CD14-positive monocyte (primary cell): ENCODE results near the gene ANKRD13C. TPM values are rescaled to one million over a fixed set of nuclear protein-coding genes. Genes with fewer than 3 reads are reported as not detected.

Experiments used
- DNase-seq, 3 donors: peaks; one replicate each; pipeline ENCODE4 v3.0.0-alpha.2; 2011 to 2022
- H2AFZ ChIP-seq: 2 replicates; pipeline ENCODE4 v1.6.0; 2012; ENCODE audit warnings: mild to moderate bottlenecking, low read depth, low read length, inconsistent platforms; ENCODE audit not compliant: insufficient read depth, poor library complexity, severe bottlenecking
- H3K27ac ChIP-seq, 2 donors: 1 replicate in 1 of 2; 2 replicates in 1 of 2; pipeline ENCODE4 v1.5.1; 2012 to 2013; ENCODE audit warnings: low read length in 2 of 2, control low read depth in 1 of 2, inconsistent platforms in 1 of 2, low read depth in 1 of 2, mild to moderate bottlenecking in 1 of 2
- H3K27me3 ChIP-seq, 2 donors: one replicate each; pipeline versions ENCODE4 v1.6.0 to v1.6.1; 2011 to 2013; ENCODE audit warnings: low read length in 2 of 2; ENCODE audit not compliant: control insufficient read depth in 2 of 2, insufficient read depth in 2 of 2
- H3K36me3 ChIP-seq, 2 donors: replicated peaks in 1 of 2; 1 replicate in 1 of 2; 2 replicates in 1 of 2; pipeline versions ENCODE4 v1.5.1 to v1.6.1; 2012 to 2013; ENCODE audit warnings: low read length in 2 of 2, control low read depth in 1 of 2, inconsistent platforms in 1 of 2, mild to moderate bottlenecking in 1 of 2; ENCODE audit not compliant: insufficient read depth in 2 of 2, control insufficient read depth in 1 of 2
- H3K4me1 ChIP-seq, 2 donors: 1 replicate in 1 of 2; 2 replicates in 1 of 2; pipeline versions ENCODE4 v1.5.1 to v1.6.1; 2012 to 2013; ENCODE audit warnings: low read length in 2 of 2, control low read depth in 1 of 2, inconsistent platforms in 1 of 2, mild to moderate bottlenecking in 1 of 2, moderate library complexity in 1 of 2; ENCODE audit not compliant: insufficient read depth in 2 of 2, control insufficient read depth in 1 of 2
- H3K4me2 ChIP-seq: replicated peaks from 2 replicates; pipeline ENCODE3; 2012; ENCODE audit warnings: low read length, moderate library complexity, mild to moderate bottlenecking; ENCODE audit not compliant: poor library complexity, severe bottlenecking; ENCODE audit errors: extremely low read depth
- H3K4me3 ChIP-seq, 3 experiments: fragments of 200-600 bp in 1 of 3; sonication (generic) in 1 of 3; replicated peaks in 1 of 3; 1 replicate in 2 of 3; 2 replicates in 1 of 3; pipeline ENCODE4 v1.5.1; 2011 to 2013; ENCODE audit warnings: low read length in 3 of 3, mild to moderate bottlenecking in 3 of 3, control low read depth in 2 of 3, low read depth in 2 of 3, inconsistent platforms in 1 of 3, moderate library complexity in 1 of 3
- H3K79me2 ChIP-seq: 2 replicates; pipeline ENCODE4 v1.6.0; 2012; ENCODE audit warnings: mild to moderate bottlenecking, control low read depth, inconsistent platforms, low read length, moderate library complexity; ENCODE audit not compliant: insufficient read depth
- H3K9ac ChIP-seq: 2 replicates; pipeline ENCODE4 v1.6.0; 2017; ENCODE audit warnings: low read length, mild to moderate bottlenecking; ENCODE audit not compliant: insufficient read depth, poor library complexity, severe bottlenecking
- H3K9me3 ChIP-seq, 2 donors: replicated peaks in 1 of 2; 1 replicate in 1 of 2; 2 replicates in 1 of 2; pipeline versions ENCODE4 v1.5.1 to v1.6.1; 2012 to 2013; ENCODE audit warnings: low read length in 2 of 2, control low read depth in 1 of 2; ENCODE audit not compliant: control insufficient read depth in 1 of 2, insufficient read depth in 1 of 2
- H4K20me1 ChIP-seq: 2 replicates; pipeline ENCODE4 v1.6.0; 2012; ENCODE audit warnings: mild to moderate bottlenecking, low read length, control low read depth, moderate library complexity; ENCODE audit not compliant: insufficient read depth
- H3K27ac Mint-ChIP-seq, 7 donors: one replicate each; pipeline ENCODE4 v1.8.0; 2020; ENCODE audit warnings: mild to moderate bottlenecking in 7 of 7, mixed read lengths in 7 of 7, moderate library complexity in 6 of 7, inconsistent platforms in 2 of 7
- H3K27me3 Mint-ChIP-seq, 3 donors: one replicate each; pipeline ENCODE4 v1.8.0; 2021 to 2022; ENCODE audit warnings: low read depth in 3 of 3, mild to moderate bottlenecking in 3 of 3, mixed read lengths in 3 of 3, moderate library complexity in 3 of 3, inconsistent platforms in 1 of 3
- H3K36me3 Mint-ChIP-seq, 2 donors: one replicate each; pipeline ENCODE4 v1.8.0; 2020; ENCODE audit warnings: mixed read lengths in 2 of 2, inconsistent platforms in 1 of 2, mild to moderate bottlenecking in 1 of 2
- H3K4me1 Mint-ChIP-seq: one replicate; pipeline ENCODE4 v1.8.0; 2020; ENCODE audit warnings: mild to moderate bottlenecking, mixed read lengths
- H3K4me3 Mint-ChIP-seq, 2 donors: one replicate each; pipeline ENCODE4 v1.8.0; 2020; ENCODE audit warnings: mild to moderate bottlenecking in 2 of 2, mixed read lengths in 2 of 2, moderate library complexity in 1 of 2
- H3K9me3 Mint-ChIP-seq, 7 donors: one replicate each; pipeline ENCODE4 v1.8.0; 2020 to 2022; ENCODE audit warnings: mixed read lengths in 7 of 7, mild to moderate bottlenecking in 6 of 7, moderate library complexity in 6 of 7, inconsistent platforms in 2 of 7
- CTCF ChIP-seq: fragments of 200-600 bp; IDR thresholded peaks from one replicate; pipeline ENCODE4 v1.8.0; 2022; ENCODE audit warnings: antibody characterized with exemption, mild to moderate bottlenecking
- WGBS: methylation state at CpG from one replicate; pipeline ENCODE4 v1.1.5; 2013; ENCODE audit warnings: missing lambda C conversion rate; ENCODE audit not compliant: insufficient coverage; 5-methylcytosine and 5-hydroxymethylcytosine counted together
- intact Hi-C, 2 donors: fragments of 100-400 bp; cut with micrococcal nuclease; formaldehyde crosslinking; loops; one replicate each; pipeline versions ENCODE4 v1.15.0 to v1.15.1; 2023
- polyA plus RNA-seq, 3 donors: library from polyadenylated mRNA; depleted of rRNA in 1 of 3; unstranded in 2 of 3; stranded (reverse) in 1 of 3; fragments of 300-500 nt in 2 of 3; fragments of >200 nt in 1 of 3; fragmentation: Illumina TruSeq in 2 of 3; gene quantifications; 1 replicate in 2 of 3; 2 replicates in 1 of 3; pipeline ENCODE4 v1.2.3, GENCODE V29; 2012 to 2021

Gene ANKRD13C
- polyA plus RNA-seq, 3 donors: 4.5 to 7.6 (median 6.5) TPM

GRCh38 chr1:70299472-70299871, 55.0 kb downstream of the ANKRD13C start:
- H3K9ac ChIP-seq: no peak overlapping the region
- intact Hi-C loops: no loop called here
- H3K9me3 Mint-ChIP-seq: no peaks in the 10 kb centered on the region

GRCh38 chr1:70295749-70296148, 58.8 kb downstream of the ANKRD13C start:
- Histone ChIP-seq H3K4me1 (no peaks in the 10 kb centered on the region), H3K4me3 (no peak overlapping the region), H2AFZ (no peak overlapping the region), H3K36me3 (peaks cover 65 to 91% of the 10 kb centered on the region in 2 donors), H4K20me1 (no peaks in the 10 kb centered on the region), H3K79me2 (no peaks in the 10 kb centered on the region), H3K27ac (no peak overlapping the region), H3K27me3 (no peaks in the 10 kb centered on the region), H3K9me3 (no peaks in the 10 kb centered on the region), H3K9ac (no peak overlapping the region), H3K4me2 (no peak overlapping the region)
- H3K27me3 Mint-ChIP-seq: no peaks in the 10 kb centered on the region
- intact Hi-C loops: no loop called here
- TF ChIP-seq CTCF: no peak
- no CpG with 5 or more reads among the region's 4 CpGs for WGBS
- H3K4me3 Mint-ChIP-seq: no peak overlapping the region
- no peak for DNase-seq
- no peaks in the 10 kb centered on the region for H3K9me3 Mint-ChIP-seq
- H3K4me1 Mint-ChIP-seq: no peaks in the 10 kb centered on the region
- H3K36me3 Mint-ChIP-seq: peaks cover 53 to 80% of the 10 kb centered on the region in 2 donors
- no peak overlapping the region for H3K27ac Mint-ChIP-seq

More at GRCh38 chr1:70299472-70299871, 55.0 kb downstream of the ANKRD13C start:
- peaks cover 41 to 61% of the 10 kb centered on the region in 2 donors for H3K36me3 Mint-ChIP-seq
- Histone ChIP-seq H2AFZ (no peak overlapping the region), H3K27me3 (no peaks in the 10 kb centered on the region), H3K4me2 (no peak overlapping the region), H3K9me3 (no peaks in the 10 kb centered on the region), H3K27ac (no peak overlapping the region), H4K20me1 (no peaks in the 10 kb centered on the region), H3K4me1 (no peaks in the 10 kb centered on the region), H3K4me3 (no peak overlapping the region), H3K79me2 (no peaks in the 10 kb centered on the region), H3K36me3 (peaks cover 50 to 74% of the 10 kb centered on the region in 2 donors)
- peak overlapping the region in 2 of 7 donors; percentile 10 to 23 for H3K27ac Mint-ChIP-seq
- H3K4me1 Mint-ChIP-seq: no peaks in the 10 kb centered on the region
- no peak overlapping the region for H3K4me3 Mint-ChIP-seq
- no peaks in the 10 kb centered on the region for H3K27me3 Mint-ChIP-seq
- TF ChIP-seq CTCF: no peak
- no peak for DNase-seq
